Subcutaneous adipose tissue (tissue), 4 donors: ENCODE results near the gene VAV1. TPM values are rescaled to one million over a fixed set of nuclear protein-coding genes. Genes with fewer than 3 reads are reported as not detected.

Experiments used
- total RNA-seq, 4 donors: library from RNA; depleted of rRNA; stranded (reverse); fragments of >200 nt; gene quantifications; one replicate each; pipeline ENCODE4 v1.1.0, GENCODE V29; 2016
- TF ChIP-seq, protein P1 (sequence below): fragments of 450-650 bp; IDR thresholded peaks from one replicate; pipeline ENCODE4 v1.5.1; 2016; ENCODE audit warnings: low read depth, mild to moderate bottlenecking, control low read depth, antibody characterized with exemption, moderate library complexity

The VAV1 gene
- total RNA-seq, 4 donors from 2014 or later = 6.4 to 16.8 (median 11.2) TPM

DNA sequence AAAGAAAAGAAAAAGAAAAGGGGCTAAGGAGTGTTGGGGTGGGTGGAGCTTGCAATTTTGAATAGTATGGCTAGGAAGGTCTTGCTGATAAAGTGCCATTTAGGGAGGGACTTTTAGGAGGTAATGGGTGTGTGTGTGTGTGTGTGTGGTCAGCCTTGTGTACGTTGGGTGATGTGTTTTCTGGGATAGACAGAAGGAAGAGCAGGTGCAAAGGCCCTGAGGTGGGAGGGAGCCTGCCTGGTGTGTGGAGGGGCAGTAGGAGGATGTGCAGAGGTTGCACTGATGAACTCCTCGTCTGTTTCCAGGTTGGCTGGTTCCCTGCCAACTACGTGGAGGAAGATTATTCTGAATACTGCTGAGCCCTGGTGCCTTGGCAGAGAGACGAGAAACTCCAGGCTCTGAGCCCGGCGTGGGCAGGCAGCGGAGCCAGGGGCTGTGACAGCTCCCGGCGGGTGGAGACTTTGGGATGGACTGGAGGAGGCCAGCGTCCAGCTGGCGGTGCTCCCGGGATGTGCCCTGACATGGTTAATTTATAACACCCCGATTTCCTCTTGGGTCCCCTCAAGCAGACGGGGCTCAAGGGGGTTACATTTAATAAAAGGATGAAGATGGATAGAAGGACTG is 84.4 kb downstream of the VAV1 start:
- TF ChIP-seq, protein P1, sequence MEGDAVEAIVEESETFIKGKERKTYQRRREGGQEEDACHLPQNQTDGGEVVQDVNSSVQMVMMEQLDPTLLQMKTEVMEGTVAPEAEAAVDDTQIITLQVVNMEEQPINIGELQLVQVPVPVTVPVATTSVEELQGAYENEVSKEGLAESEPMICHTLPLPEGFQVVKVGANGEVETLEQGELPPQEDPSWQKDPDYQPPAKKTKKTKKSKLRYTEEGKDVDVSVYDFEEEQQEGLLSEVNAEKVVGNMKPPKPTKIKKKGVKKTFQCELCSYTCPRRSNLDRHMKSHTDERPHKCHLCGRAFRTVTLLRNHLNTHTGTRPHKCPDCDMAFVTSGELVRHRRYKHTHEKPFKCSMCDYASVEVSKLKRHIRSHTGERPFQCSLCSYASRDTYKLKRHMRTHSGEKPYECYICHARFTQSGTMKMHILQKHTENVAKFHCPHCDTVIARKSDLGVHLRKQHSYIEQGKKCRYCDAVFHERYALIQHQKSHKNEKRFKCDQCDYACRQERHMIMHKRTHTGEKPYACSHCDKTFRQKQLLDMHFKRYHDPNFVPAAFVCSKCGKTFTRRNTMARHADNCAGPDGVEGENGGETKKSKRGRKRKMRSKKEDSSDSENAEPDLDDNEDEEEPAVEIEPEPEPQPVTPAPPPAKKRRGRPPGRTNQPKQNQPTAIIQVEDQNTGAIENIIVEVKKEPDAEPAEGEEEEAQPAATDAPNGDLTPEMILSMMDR = no peak

DNA sequence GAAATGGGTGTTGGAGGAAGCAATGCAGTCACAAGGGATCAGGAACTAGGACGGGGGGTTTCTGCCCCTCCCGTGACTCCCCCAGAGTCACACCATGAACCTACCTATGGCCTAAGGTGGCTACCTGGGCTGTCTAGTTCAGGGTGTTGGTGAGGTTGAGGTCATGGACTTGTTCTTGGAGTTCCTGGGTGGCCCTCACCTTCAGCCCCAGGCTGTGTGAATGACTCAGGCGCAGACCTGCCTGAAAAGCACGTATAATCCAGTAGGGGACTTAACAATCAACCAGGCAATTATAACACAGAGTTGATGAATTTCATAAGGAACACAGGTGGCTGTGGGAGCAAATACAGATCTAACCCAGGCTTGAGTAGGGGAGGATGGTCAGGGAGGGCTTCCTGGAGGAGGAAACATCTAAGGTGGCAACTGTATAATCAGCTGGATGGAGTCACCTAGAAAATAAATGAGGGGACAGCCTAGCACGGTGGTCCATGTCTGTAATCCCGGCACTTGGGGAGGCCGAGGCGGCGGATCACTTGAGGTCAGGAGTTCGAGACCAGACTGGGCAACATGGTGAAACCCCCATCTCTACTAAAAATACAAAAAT is 89.3 kb downstream of the VAV1 start:
- TF ChIP-seq, protein P1 = no peak

DNA sequence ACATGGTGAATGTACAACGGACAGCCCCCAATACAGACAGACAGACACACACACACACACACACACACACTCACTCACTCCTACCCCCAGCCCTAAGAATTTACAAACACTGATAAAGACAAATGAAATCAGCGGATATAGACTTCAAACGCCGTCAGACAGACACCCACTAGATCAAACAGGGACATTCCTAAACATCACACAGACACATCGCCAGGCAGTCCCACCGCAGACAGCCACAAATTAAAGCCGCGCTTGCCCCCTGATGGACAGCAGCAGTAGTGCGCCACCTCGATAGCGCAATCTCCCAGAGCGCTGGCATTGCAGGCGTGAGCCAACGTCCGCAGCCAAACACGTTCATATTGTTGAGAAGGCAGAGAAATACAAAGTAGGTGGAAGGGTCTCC is 90.2 kb downstream of the VAV1 start:
- TF ChIP-seq, protein P1 = no peak

DNA sequence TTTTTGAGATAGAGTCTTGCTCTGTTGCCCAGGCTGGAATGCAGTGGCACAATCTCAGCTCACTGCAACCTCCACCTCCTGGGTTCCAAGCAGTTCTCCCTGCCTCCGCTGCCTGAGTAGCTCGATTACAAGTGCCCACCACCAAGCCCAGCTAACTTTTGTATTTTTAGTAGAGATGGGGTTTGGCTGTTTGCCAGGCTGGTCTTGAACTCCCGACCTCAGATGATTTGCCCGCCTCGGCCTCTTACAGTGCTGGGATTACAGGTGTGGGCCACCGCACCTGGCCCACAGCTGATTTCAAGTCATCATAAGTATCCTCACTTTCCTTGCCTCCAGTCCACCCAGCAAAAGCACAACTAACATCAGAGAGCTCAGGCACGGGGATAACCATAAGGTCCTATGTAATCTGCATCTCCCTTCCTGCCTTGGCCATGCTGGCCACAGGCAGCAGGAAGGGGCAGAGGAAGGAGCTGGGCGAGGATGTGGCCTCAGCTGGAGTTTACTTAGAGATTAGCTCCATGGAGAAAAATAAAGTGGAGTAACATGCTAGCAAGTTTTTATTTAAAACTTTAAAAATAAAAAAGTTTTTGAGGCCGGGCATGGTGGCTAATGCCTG is 91.9 kb downstream of the VAV1 start:
- TF ChIP-seq, protein P1 = no peak

DNA sequence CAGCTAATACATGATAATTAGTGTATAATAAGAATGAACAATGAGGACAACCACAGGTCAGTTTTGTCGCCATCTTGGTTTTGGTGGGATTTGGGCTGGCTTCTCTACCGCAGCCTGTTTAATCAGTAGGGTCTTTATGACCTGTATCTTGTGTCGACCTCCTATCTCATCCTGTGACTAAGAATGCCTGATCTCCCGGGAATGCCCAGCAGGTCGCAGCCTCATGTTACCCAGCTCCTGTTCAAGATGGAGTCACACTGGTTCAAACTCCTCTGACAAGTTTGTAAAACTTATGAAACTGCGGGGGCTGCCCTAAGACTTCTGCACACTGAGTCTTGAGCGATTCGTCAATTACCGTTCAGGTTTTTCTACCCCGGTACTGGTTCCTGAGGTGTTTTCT is 93.3 kb downstream of the VAV1 start:
- TF ChIP-seq, protein P1 = no peak

DNA sequence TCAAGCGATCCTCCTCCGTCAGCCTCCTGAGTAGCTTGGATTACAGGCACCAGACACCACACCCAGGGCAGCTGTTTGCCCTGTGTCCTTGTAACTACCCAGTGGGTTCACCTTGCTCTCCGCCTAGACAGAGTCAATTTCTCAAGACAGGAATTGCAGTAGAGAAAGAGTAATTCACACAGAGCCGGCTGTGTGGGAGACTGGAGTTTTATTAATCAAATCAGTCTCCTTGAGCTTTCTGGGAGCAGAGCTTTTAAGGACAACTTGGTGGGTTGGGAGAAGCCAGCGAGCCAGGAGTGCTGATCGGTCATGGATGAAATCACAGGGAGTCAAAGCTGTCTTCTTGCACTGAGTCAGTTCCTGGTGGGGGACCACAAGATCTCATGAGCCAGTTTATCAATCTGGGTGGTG is 94.2 kb downstream of the VAV1 start:
- TF ChIP-seq, protein P1 = no peak

DNA sequence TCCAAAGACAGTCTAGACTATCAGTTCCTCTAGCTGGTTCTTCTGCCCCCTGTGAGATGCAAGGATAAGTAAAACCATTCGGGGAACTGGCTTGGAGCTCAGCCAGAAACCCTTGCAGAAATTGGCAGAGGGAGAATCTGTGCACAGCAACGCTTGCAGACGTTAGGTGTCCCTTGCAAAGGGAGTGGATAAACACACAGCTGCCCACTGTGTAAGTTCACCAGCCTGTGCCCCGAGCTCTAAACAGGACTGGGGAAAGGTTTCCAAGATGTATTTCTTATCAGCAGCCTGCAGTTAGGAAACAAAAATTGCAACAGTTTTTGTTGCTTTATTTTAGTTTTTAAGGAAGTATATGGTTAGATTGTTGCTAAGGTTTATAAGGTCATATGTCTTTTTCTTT is 95.8 kb downstream of the VAV1 start:
- TF ChIP-seq, protein P1 = no peak
